OCI-LY3 (cell line): Measurements from ENCODE around the gene SH2B3.

Experiments
- H2AFZ ChIP-seq: fragments of 200-600, 300-600 bp; shearing (Covaris generic); 2 replicates; pipeline ENCODE4 v1.6.0; 2014; ENCODE audit warnings: antibody characterized with exemption, low read depth, low read length
- H3K27ac ChIP-seq: fragments of 200-600, 300-600 bp; sonication (generic); 2 replicates; pipeline ENCODE4 v1.5.1; 2014; ENCODE audit warnings: mild to moderate bottlenecking, low read length, moderate library complexity, mixed read lengths
- H3K27me3 ChIP-seq: fragments of 200-600, 300-600 bp; sonication (generic); 2 replicates; pipeline ENCODE4 v1.6.1; 2014; ENCODE audit warnings: low read depth, low read length, mixed read lengths
- H3K36me3 ChIP-seq: fragments of 200-600, 300-600 bp; sonication (generic); replicated peaks from 2 replicates; pipeline ENCODE3; 2014; ENCODE audit warnings: low read depth, low read length, mixed read lengths
- H3K4me1 ChIP-seq: fragments of 300-600, 200-600 bp; sonication (generic); 2 replicates; pipeline ENCODE4 v1.6.1; 2014; ENCODE audit warnings: low read length, mixed read lengths
- H3K4me2 ChIP-seq: fragments of 200-600, 300-600 bp; sonication (generic); 2 replicates; pipeline ENCODE4 v1.6.1; 2014; ENCODE audit warnings: low read length, mixed read lengths
- H3K4me3 ChIP-seq: fragments of 300-600, 200-600 bp; sonication (generic); 2 replicates; pipeline ENCODE4 v1.5.1; 2014; ENCODE audit warnings: antibody characterized with exemption, mild to moderate bottlenecking, low read length, moderate library complexity
- H3K79me2 ChIP-seq: fragments of 300-600, 200-600 bp; shearing (Covaris generic); 2 replicates; pipeline ENCODE4 v1.6.1; 2014; ENCODE audit warnings: mild to moderate bottlenecking, low read length, mixed read lengths
- H3K9ac ChIP-seq: fragments of 300-600, 200-600 bp; shearing (Covaris generic); 2 replicates; pipeline ENCODE4 v1.6.0; 2014; ENCODE audit warnings: mild to moderate bottlenecking, low read length, moderate library complexity
- H3K9me3 ChIP-seq: fragments of 200-600, 300-600 bp; shearing (Covaris generic); 2 replicates; pipeline ENCODE4 v1.6.1; 2014; ENCODE audit warnings: low read length, mixed read lengths; ENCODE audit not compliant: insufficient read depth
- H4K20me1 ChIP-seq: fragments of 200-600, 300-600 bp; sonication (generic); 2 replicates; pipeline ENCODE4 v1.6.1; 2016; ENCODE audit warnings: low read length, mixed read lengths; ENCODE audit not compliant: insufficient read depth
- CTCF ChIP-seq: fragments of 200-600, 300-600 bp; sonication (generic); IDR thresholded peaks from 2 replicates; pipeline ENCODE4 v1.5.1; 2014; ENCODE audit warnings: antibody characterized with exemption, low read length, low read depth
- EZH2phosphoT487 ChIP-seq: fragments of 200-600 bp; shearing (Covaris generic); IDR thresholded peaks from 2 replicates; pipeline ENCODE4 v1.6.1; 2018; ENCODE audit warnings: antibody characterized with exemption, mixed run types, low read depth

Gene SH2B3

GRCh38 chr12:111434049-111434448 lies 28.3 kb downstream of the SH2B3 start:
- TF ChIP-seq CTCF (no peak), EZH2phosphoT487 (no peak)
- Histone ChIP-seq H3K27ac (no peak overlapping the region), H3K4me1 (peaks cover 54% of the 10 kb centered on the region), H3K9me3 (no peaks in the 10 kb centered on the region), H3K9ac (no peak overlapping the region), H2AFZ (no peak overlapping the region), H3K36me3 (peaks cover 9% of the 10 kb centered on the region), H3K4me2 (peak overlapping the region; percentile 97), H4K20me1 (peaks cover 98% of the 10 kb centered on the region), H3K4me3 (peak overlapping the region; percentile 65), H3K79me2 (peaks cover 37% of the 10 kb centered on the region), H3K27me3 (peaks cover 41% of the 10 kb centered on the region)

- Histone ChIP-seq H3K79me2 (peaks cover 34% of the 10 kb centered on the region), H3K27me3 (peaks cover 38% of the 10 kb centered on the region), H3K27ac (peak overlapping the region; percentile 4; the same call in 1 of the 2 replicates), H2AFZ (no peak overlapping the region), H3K9ac (peak overlapping the region; percentile 18; the same call in 1 of the 2 replicates), H3K4me2 (peak overlapping the region; percentile 97), H3K4me1 (peaks cover 48% of the 10 kb centered on the region), H3K36me3 (peaks cover 9% of the 10 kb centered on the region), H4K20me1 (peaks cover 94% of the 10 kb centered on the region), H3K9me3 (no peaks in the 10 kb centered on the region), H3K4me3 (peak overlapping the region; percentile 65)
- TF ChIP-seq EZH2phosphoT487 (peak; percentile 82), CTCF (no peak)
Observed at GRCh38 chr12:111434680-111435338, 29.1 kb downstream of the SH2B3 start.

GRCh38 chr12:111435661-111436201 lies 30.0 kb downstream of the SH2B3 start:
- Histone ChIP-seq H3K36me3 (peaks cover 12% of the 10 kb centered on the region), H3K4me3 (peak overlapping the region; percentile 65; the same call in 1 of the 2 replicates), H3K4me2 (peak overlapping the region; percentile 97), H4K20me1 (peaks cover 94% of the 10 kb centered on the region), H2AFZ (no peak overlapping the region), H3K9me3 (no peaks in the 10 kb centered on the region), H3K79me2 (peaks cover 32% of the 10 kb centered on the region), H3K9ac (peak overlapping the region; percentile 7; the same call in 1 of the 2 replicates), H3K4me1 (peaks cover 39% of the 10 kb centered on the region), H3K27me3 (peaks cover 33% of the 10 kb centered on the region), H3K27ac (no peak overlapping the region)
- TF ChIP-seq CTCF (no peak), EZH2phosphoT487 (no peak)

- Histone ChIP-seq H2AFZ (no peak overlapping the region), H3K27ac (no peak overlapping the region), H3K4me1 (peaks cover 34% of the 10 kb centered on the region), H3K27me3 (peaks cover 30% of the 10 kb centered on the region), H3K36me3 (peaks cover 12% of the 10 kb centered on the region), H3K4me3 (no peak overlapping the region), H4K20me1 (peaks cover 94% of the 10 kb centered on the region), H3K9me3 (no peaks in the 10 kb centered on the region), H3K4me2 (no peak overlapping the region), H3K79me2 (peaks cover 32% of the 10 kb centered on the region), H3K9ac (no peak overlapping the region)
- TF ChIP-seq CTCF, result no peak
- no peak for TF ChIP-seq EZH2phosphoT487
Observed at GRCh38 chr12:111436266-111436665, 30.5 kb downstream of the SH2B3 start.
